Thyroid gland (tissue), 4 donors: ENCODE results near the gene RBBP4.

Experiments
- CTCF ChIP-seq, 6 experiments: fragments of 200-600 bp in 3 of 6; fragments of 450-650 bp in 3 of 6; sonication (generic) in 3 of 6; IDR thresholded peaks; one replicate each; pipeline ENCODE4 v1.5.1; 2016 to 2019; ENCODE audit warnings: antibody characterized with exemption in 6 of 6, mild to moderate bottlenecking in 2 of 6, inconsistent platforms in 1 of 6, moderate library complexity in 1 of 6
- POLR2A ChIP-seq, 2 donors: fragments of 450-650 bp; IDR thresholded peaks; one replicate each; pipeline ENCODE4 v1.6.1; 2017; ENCODE audit warnings: antibody characterized with exemption in 2 of 2, mild to moderate bottlenecking in 2 of 2, moderate library complexity in 1 of 2

GRCh38 chr1:32703479-32704291 is 52.7 kb downstream of the RBBP4 start:
- TF ChIP-seq POLR2A (IDR thresholded peaks at IDR 0.05) (no peak), CTCF (IDR thresholded peaks at IDR 0.05) (no peak)
